ENCODE measurements around the gene GFRA1. TPM values are rescaled to one million over a fixed set of nuclear protein-coding genes. Genes with fewer than 3 reads are reported as not detected.
"Not testable (repeated sequence)": the region's sequence is repeated elsewhere in the genome, so short reads cannot be mapped to it uniquely, and the experiment has no call there.

GFRA1 gene
- total RNA-seq, 1 donor from 2014 or later, result 49.8 TPM

DNA sequence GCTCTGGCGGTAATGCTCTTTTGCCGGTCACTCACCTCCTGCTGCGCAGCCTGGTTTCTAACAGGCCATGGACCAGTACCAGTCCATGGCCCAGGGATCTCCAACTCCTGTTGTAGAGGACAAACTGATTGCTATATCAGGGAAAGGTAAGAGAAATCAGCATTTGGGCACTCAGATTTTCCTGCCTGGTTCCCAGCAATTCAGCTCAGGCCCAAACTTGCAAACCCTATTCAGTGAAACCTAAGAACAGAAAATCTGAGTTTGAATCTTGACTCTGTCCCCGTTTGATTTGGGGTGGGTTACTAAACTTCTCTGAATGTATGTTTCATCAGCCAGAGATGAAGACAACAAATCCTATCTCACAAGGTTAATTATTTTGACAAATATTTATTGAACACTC, 77.4 kb downstream of the GFRA1 start:
- no peak for DNase-seq

DNA sequence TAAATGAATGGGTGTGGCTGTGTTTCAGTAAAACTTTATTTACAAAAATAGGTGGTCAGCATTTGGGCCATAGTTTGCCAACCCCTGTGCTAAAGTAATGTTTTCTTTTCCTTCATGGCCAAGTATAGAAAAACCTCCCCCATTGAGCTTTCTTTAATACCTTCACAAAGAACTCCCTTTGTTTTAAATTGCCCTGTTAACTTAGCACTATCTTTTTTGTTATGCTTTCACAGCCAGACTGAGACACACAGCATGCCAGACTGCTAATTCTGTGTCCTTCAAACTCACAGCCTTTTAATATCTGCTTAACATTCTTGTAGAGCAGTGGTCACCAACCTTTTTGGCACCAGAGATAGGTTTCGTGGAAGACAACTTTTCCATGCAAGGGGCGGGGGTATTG, 78.0 kb downstream of the GFRA1 start:
- no peak for DNase-seq

DNA sequence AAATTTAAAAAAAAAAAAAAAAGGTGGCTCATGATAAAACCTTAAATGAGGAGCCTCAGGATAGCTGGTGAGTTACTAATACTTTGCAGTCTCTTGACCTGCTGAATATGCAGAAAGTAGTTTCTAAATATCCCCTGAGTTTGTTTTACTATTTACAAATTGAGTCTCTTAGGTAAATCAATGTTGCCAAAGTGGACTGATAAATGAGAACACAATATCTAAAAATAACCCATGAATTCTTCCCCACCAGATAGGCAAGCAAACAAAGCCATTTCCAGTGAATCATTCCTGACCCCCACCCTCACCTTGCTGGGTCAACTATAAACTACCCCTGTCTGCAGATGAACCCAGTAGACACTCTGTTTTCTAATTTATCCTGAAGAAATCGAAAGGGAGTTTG, 78.9 kb downstream of the GFRA1 start:
- DNase-seq, result no peak

DNA sequence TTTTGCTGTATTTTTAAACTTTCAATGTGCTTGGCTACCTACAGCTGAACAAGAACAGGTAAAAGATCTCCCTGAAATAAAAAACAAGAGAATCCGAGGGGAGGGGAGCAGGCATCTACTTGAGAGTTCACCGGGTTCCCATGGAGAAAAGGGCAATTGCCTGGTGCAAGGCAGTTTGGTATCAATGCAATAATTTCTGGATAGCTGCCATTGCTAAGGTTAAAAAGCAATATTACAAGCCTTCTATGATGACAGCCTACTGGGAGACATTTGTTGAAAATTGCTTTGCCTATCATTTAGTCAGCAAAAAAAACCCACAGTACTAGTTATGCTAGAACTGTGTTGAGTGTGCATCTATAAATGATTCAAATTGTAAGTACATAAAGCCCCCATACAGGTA, 82.1 kb downstream of the GFRA1 start:
- no peak for DNase-seq

DNA sequence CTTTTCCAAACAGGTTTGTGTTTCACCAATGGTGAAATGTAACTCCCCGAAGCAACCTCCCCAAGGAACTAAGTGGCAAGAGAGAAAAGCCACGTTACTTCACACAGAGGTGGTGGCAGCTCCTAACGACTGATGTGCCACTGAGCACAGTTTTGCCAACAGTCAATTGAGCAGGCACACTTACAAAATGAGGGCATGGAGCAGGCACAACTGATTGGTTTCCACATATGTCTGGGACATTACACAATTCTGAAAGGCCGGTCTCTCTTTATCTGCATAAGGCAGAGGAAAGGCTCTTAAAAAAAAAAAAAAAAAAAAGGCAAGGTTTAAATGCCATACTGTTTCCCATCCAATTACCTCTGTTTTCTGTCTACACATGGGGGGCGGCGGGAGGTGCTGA, 86.7 kb downstream of the GFRA1 start:
- DNase-seq, result no peak

DNA sequence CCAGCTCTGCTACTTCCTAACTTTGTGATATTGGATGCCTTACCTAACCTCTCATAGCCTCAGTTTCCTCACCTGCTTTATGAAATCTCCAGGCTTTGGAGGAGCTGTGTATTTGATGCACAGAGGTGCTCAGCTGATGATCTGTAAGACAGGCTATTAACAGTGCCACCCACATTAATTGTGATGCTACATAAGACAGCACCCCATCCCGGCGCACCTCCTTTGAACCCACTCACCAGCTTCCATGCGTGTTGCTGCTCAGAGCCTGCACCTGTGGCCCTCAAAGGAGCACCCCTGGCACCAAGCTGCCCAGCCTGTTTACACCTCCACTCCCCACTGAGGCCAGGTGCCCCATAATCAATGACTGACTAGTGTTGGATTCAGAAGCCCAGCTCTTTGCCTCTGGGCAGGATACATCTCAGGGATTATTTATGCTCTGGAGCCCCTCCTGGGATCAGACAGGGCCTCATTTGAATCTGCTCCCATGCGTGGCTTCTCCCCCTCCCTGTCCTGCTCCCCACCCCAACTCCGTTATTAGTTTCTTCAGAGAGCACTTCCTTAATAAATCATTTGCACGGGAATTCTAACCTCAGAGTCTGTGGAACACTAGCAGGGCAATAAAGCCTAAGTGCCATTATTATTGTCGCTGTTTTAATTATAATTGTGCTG, 87.7 kb downstream of the GFRA1 start:
- DNase-seq, result no peak

DNA sequence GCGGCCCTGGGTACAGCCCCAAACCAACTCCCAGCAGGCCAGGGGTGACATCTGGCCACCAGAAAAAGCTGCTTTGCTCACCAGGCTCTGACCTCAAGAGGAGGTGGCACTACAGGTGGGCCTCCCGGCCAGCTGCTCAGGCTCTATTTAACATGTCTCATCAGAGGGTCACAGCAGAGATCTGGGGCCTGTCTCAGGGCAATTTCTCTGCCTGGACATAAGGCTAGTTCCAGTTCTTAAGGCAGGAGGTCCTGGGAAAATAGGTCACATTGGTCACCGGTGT, 88.6 kb downstream of the GFRA1 start:
- DNase-seq, result no peak

DNA sequence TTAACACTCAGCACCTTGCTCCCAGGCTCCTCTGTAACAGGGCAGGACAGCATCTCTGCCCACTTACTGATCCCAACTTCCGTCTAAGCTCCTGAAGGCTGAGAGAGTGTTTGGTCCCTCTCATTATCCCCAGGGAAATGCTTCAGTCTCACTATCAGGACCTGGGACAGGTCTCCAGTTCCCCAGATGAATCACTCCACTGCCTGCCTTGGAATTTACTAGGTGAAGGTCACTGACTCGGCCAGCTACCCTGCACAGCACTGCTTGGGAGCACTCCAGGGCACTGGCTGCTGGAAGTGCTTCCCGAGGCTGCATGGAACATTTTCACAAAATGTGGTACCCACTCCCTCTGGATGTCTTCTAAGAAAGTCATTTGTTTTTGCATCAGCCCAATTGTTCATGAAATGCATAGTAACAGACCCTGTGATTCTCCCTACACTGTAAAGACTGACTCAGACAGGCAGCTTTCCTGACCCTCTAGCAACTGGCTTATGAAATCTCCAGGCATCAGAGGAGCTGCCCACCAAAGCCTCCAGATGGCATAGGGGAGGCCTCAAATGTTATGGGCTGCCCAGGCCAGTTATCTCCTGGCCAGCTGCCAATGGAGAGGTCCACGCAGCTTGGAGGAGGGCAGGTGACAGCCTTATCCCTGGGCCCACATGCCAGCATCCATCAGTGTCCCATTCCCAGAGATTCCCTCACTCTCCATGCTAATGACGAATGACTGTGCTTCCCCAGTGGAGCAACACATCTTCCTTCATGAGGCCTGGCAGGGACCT, 89.1 kb downstream of the GFRA1 start:
- no peak for DNase-seq

DNA sequence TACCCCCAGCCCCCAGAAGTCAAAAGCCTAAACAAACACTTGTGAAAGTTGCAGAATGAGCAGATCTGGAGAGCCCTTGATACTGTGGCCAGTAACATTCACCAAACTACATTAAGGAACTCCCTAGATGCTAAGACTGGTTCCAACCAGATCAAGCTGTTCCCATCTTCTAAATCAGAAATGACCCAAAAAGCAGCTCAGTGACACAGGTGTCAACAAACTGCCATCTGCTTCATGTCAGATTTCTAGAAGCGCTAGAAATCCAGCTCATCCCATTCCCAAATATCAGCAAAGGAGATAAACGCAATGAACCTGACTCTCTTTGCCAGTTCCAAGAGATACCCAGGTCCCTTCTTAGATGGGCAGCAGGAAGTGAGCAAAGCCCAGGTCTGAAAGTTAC, 90.6 kb downstream of the GFRA1 start:
- no peak for DNase-seq

DNA sequence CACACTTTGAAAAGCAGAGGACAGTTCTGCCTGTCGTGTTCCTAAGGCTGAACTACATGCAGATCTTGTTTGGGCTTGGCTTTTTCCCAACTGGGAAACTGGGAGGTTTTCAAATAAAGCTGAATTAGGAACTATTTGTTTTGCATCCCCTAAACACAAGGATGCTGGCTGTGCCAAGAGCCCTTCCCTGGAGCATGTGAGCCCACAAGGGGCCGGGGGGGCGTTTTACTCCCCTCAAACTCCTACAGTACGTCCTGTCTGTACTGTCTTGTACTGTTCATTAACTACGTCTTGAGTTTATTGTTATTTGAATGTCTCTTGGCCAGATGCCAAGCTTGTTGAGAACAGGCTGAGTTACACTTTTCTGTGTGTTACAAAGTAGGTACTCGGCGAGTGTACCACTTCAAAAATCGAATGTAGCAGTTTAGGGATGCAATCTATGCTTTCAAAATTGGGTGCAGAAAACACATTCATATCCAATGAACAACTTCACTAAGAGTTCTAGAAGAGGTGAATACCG, 94.9 kb downstream of the GFRA1 start:
- no peak for DNase-seq

DNA sequence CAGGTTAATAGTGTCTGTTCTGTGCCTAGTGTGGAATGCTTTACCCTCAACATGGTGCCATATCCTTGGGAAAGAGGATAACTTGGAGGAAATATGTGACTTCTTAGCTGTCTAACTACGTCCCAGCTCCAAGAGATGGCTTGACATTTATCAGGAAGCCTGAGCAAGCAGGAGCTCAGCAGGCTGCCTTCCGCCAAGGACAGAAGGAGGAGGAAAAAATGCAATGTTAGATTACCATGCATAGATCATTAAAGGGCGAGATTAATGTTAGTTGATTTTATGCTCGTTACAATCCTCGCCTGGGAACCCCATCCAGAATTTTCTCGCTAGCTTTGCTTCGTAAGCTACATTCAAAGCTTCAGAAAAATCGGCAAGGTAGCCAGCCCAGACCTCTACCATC, 97.8 kb downstream of the GFRA1 start:
- DNase-seq, result no peak

DNA sequence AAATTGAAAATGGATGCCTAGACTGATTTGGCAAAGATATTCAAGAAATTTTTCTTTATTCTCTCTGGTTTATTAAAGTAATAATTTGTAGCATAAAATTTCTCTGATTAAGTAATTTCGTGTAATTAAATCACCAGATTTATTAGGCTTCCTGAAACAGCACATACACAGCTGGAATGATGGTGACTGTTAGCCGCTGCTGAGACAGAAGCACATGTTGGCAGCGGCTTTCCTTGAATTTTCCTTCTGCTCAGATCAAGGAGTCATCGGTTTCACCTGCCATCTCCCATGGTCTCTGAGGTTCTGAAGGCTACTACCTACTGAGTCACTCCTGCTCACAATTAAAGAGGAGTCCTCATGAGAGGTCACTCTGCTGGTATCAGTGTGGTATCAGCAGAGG, 101.5 kb downstream of the GFRA1 start:
- no peak for DNase-seq

DNA sequence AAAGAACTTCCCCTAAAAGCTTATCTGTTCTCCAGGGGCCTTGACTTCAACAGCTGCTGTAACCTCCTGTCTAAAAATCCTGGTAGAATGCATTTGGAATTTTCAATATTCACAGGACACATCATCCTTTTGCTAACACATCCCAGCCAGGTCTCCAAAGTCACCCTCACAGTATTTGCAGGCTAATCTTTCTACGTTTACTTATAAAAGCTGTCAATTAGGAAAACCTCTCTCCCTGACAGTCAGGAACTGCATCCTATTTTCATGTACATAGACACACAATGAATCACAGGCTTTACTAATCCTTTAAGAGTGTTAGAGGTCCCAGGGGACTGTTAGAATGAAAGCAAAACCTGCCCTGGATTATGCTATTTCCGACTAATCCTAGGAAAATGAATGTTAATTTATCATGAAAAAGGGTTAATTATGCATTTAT, 102.2 kb downstream of the GFRA1 start:
- DNase-seq, result no peak

DNA sequence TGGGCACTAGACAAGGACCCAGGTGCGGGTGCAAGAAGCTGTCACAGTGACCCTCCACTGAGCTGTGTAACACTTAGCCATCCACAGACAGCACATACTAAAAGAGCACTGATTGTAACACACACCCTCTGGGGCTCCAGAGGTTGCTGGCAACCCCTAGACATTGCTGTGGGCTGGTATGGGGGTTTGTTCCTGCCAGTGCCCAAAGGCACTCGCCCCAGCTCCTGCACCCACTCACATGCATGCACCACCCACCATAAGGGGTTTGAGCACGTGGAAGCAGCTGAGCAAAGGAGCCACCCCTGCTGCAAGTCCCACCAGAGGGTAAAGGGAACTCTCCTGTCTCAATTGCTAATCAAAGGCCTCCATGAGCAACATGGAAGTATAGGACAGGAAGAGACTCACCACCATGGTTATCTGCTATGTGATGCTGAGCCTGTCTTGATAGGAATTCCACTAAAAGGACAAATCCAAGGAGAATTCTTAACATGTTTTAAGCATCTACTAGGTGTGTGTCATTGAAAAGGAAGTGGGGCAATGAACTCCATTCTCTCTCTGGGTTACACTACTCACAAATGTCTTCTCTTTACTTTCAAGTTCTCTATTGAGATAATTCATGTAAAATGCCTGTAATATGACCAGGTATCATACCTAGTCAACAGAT, 103.1 kb downstream of the GFRA1 start:
- no peak for DNase-seq

DNA sequence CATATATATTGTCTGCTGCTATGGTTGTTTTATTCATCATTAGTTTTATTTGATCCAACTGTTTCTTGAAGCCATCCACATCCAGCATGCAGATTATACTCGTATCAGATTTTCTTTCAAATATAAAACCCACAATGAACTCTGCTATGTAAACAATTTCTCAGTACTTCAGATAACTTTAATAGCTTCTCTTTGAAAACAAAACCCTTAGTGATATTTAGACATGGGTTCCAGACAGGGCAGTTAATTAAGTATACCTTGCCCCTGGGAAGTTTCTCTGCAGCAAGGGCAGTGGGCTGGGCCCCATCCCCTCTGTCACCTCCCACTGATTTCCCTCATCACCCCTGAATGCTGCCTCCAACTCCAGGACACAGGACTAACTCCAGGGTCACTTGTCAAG, 104.3 kb downstream of the GFRA1 start:
- DNase-seq, result no peak

DNA sequence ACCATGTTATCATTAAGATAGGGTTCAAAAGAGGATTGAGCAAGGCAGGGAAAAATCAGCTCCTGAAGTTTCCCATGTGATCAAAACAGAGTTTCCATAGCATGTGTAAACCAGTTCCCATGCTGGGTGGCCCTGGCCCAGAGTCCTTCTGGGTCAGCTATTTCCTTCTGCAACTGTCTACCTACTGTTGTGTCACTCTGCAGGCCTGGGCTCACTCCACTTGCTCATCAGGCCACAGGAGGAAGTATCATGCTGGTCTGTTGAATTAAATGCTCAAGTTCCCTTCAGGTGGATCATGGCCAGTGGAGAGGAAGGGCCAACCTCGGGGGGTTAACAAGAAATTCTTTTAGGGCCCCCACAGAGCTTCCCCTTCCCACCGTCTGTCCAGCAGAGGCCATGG, 104.7 kb downstream of the GFRA1 start:
- no peak for DNase-seq

DNA sequence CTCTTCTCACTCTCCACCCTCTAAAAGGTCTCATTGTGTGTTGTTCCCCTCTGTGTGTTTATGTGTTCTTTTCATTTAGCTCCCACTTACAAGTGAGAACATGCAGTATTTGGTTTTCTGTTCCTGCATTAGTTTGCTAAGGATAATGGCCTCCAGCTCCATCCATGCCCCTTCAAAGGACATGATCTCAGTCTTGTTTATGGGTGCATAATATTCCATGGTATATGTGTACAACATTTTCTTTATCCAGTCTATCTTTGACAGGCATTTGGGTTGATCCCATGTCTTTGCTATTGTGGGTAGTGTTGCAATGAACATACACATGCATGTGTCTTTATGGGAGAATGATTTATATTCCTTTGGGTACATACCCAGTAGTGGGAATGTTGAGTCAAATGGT, 107.1 kb downstream of the GFRA1 start:
- DNase-seq, result not testable (repeated sequence)

DNA sequence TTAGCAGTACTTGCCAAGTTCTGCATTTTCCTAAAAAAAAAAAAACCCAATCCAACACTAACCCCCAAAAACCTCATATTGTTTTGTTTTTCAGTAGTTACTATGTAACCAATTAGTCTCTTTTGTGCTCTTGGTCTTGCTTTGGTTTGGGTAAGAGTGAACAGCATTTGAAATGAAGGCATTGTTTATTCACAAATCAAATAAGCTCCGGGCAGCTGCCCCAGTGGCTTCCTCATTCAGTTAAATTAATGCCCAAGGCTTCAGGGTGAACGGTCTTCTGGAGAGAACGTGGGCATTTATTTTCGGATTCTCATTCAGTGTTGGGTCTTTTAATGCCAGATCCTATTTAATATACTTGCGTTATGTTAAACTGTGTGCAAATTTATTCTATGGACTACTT, 108.7 kb downstream of the GFRA1 start:
- DNase-seq, result no peak

DNA sequence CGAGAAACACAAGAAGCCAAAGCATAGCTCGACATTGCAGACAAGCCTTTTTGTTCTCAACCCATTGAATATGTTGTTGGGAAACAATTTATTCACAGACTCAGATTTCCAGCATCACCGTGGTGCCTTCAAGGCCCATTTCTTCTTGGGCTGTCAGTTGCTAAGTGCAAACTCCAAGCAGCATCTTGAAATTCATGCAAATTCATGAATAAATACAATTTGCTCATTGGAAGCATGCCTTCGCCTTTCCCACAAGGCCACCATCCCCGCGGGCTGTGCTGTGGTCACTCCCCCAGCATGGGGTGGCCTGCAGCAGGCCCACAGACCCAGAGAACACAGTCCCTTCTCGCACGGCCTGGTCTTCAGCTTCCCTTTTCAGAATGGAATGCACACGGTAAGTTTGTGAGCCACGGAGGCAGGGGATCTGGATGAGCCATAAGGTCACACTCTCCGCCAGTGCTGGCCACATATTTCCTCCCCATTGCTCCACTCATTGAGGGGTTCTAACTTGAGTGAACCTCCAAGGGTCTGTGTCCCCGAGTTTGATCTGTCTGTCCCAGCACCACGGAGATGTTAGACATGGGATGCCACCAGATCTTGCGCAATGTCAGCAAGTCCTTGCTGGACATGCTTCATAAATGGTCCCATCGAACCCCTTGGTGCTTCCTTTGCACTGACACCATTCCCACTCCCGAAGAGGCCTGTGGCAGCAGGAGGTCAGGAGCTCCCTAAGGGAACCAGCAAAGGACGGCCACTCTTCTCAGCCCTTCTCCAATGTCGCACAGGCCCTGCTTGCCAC, 109.5 kb downstream of the GFRA1 start:
- DNase-seq, result no peak

DNA sequence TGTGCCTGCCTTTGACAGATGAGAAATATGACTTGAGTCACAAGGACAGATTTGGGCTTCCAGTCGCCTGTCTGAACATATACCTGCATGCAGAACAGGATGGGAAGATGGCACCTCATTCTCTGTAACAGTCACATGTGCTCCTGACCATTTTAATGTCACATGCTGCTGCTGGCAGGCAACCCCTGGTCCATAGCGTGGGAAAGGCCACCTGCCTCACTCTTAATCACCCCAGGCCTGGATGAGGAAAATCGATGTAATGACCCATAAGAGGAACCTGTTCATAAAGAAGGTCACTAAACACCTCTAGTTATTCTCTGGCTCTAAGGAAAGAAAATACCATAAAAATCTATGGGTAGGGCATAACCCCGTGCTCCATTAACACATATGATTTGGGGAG, 110.2 kb downstream of the GFRA1 start:
- no peak for DNase-seq

DNA sequence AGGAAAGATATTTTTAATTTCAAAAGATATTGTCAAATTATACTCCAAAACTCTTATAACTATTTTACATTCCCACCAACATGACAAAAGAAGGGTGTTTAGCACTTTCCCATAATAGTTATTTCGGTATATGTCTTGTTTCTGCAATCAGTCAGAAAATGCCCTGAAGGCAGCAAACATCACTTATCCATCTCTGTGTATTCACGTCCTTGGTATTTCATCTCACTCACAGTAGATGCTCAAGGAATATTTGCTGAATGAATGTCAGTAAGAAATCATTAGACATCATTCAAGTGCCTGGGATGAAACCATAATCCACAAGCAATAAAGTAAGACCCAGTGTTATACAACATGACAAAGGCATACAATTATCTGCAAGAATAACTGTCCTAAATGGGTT, 112.7 kb downstream of the GFRA1 start:
- DNase-seq, result no peak

DNA sequence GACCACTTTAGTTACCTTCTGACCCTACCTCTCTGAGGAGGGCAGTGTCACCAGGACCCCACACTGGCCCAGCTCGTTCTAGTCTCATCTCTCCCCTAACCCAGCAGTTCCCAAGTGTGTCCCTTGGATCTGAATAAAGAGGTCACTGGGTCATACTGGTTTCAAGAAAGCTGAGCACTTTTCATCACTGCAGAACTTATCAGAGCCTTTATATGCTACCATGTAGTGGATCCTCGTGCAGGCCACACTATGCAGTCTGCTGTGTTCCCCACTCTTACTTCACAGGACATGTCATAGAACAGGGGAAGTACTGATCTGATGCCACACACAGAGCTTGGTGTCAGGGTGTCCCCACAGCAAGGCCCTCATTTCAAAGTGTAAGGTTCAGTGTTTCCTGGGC, 113.8 kb downstream of the GFRA1 start:
- no peak for DNase-seq

DNA sequence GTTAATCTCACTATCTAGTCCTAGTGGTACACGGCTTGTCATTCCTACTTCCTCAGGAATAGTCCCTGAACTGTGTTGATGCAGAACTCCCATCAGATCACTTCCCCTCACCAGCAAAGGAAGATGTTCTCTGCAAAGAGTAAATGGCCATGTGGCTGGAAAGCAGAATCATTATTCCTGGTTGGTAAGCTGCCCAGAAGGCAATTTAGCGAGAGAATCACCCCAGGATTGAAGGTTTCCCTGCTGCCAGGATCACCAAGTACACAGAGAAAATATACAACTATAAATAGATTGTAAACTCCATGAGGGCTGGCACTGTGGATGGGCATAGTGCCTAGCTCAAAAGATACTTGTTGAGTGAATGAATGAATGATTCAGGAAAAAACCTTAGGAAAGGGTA, 115.0 kb downstream of the GFRA1 start:
- DNase-seq, result no peak

All from skin of body (tissue), 2 donors.